ENCODE measurements around the gene ZC3H6. TPM values are rescaled to one million over a fixed set of nuclear protein-coding genes. Genes with fewer than 3 reads are reported as not detected.

ZC3H6 gene
- total RNA-seq, 2 donors from 2014 or later = 12.7 to 16.9 TPM

DNA sequence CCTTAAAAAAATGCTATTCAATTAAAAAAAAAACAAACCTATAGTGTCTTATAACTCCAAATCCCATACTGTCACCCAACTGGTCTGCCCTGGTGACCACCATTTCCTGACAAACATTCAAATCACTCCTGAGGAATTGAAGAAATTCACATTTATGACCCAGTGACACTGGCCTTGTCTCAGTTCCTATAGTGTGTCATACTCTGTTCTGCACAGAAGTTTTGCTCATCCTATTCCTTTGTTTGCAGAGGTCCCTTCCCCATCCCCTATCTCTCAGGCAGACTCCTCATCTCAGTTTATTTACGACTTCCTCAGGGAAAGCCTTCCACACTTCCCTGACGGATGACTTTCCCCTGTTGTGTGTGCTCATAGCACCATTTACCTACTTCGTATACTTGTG, 14.7 kb downstream of the ZC3H6 start:
- Histone ChIP-seq H3K36me3 (no peaks in the 10 kb centered on the region), H3K27me3 (no peaks in the 10 kb centered on the region), H3K4me3 (no peak overlapping the region), H3K27ac (no peak overlapping the region), H3K4me1 (no peaks in the 10 kb centered on the region), H3K9me3 (no peaks in the 10 kb centered on the region)
- TF ChIP-seq, protein P1, sequence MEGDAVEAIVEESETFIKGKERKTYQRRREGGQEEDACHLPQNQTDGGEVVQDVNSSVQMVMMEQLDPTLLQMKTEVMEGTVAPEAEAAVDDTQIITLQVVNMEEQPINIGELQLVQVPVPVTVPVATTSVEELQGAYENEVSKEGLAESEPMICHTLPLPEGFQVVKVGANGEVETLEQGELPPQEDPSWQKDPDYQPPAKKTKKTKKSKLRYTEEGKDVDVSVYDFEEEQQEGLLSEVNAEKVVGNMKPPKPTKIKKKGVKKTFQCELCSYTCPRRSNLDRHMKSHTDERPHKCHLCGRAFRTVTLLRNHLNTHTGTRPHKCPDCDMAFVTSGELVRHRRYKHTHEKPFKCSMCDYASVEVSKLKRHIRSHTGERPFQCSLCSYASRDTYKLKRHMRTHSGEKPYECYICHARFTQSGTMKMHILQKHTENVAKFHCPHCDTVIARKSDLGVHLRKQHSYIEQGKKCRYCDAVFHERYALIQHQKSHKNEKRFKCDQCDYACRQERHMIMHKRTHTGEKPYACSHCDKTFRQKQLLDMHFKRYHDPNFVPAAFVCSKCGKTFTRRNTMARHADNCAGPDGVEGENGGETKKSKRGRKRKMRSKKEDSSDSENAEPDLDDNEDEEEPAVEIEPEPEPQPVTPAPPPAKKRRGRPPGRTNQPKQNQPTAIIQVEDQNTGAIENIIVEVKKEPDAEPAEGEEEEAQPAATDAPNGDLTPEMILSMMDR (IDR thresholded peaks at IDR 0.05) = no peak
- DNase-seq (ENCODE audit: low spot score) = no peak

DNA sequence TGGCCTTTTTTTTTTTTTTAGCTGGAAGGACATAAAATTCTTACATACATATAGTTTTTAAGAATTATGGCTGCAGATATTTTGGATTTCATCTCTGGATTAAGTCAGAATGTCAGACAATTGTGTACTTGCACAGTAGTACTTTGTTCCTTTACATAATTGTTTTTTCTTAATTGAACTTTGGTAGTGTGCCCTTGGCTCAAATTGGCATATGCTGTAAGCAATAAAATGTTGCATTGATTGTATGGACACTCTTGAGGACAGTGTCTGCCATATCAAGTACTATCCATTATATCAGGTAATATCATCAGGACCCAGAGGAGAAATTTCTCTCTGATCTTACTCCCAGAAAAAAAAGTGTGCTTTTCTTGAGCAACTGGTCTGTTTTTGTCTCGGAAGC, 15.3 kb downstream of the ZC3H6 start:
- no peak overlapping the region for H3K27ac ChIP-seq

DNA sequence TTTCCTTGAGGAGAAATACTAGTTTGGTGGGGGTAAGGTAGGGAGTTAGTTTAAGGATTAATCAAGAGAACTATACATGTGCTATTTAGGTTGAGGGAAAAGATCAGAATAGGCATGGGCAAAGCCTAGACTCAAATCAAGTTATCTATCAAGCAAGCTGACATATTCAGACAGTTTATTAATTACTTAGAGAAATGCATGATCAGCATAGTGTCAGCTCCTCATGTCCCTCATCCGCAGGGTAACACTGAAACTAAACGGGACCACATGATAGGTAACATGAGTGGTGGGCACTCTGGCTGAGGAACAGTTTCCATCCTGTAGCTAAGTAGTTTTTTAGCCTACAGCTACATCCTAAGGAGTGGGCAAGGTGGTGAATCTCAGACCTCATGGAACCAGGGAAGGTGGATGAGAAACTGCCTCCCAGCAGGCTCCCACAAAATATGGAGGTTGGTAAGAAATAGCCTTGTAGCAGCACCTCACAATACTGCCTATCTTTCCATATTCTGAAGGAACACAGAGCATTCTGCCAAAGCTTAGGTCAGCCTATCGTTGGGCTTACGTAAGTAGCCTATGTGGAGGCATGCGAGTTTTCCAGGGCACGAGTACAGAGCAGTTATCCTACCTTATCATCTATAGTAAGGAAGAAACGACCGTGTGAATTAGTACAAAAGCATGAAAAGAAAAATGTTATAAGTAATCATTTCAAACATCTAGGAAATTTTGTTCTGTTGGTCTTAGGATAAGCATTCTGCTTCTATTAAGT, 18.4 kb downstream of the ZC3H6 start:
- H3K27ac ChIP-seq = no peak overlapping the region
- no peak overlapping the region for H3K4me3 ChIP-seq
- TF ChIP-seq, protein P1 (IDR thresholded peaks at IDR 0.05) = no peak
- H3K27me3 ChIP-seq = no peaks in the 10 kb centered on the region
- no peaks in the 10 kb centered on the region for H3K36me3 ChIP-seq
- no peaks in the 10 kb centered on the region for H3K9me3 ChIP-seq
- DNase-seq (ENCODE audit: low spot score) = no peak
- no peaks in the 10 kb centered on the region for H3K4me1 ChIP-seq

More for the DNA sequence above, 15.3 kb downstream of the ZC3H6 start:
- H3K4me1 ChIP-seq = no peaks in the 10 kb centered on the region
- TF ChIP-seq, protein P1 (IDR thresholded peaks at IDR 0.05) = no peak
- DNase-seq (ENCODE audit: low spot score) = no peak
- no peaks in the 10 kb centered on the region for H3K27me3 ChIP-seq
- H3K36me3 ChIP-seq = no peaks in the 10 kb centered on the region
- no peak overlapping the region for H3K4me3 ChIP-seq
- no peaks in the 10 kb centered on the region for H3K9me3 ChIP-seq

DNA sequence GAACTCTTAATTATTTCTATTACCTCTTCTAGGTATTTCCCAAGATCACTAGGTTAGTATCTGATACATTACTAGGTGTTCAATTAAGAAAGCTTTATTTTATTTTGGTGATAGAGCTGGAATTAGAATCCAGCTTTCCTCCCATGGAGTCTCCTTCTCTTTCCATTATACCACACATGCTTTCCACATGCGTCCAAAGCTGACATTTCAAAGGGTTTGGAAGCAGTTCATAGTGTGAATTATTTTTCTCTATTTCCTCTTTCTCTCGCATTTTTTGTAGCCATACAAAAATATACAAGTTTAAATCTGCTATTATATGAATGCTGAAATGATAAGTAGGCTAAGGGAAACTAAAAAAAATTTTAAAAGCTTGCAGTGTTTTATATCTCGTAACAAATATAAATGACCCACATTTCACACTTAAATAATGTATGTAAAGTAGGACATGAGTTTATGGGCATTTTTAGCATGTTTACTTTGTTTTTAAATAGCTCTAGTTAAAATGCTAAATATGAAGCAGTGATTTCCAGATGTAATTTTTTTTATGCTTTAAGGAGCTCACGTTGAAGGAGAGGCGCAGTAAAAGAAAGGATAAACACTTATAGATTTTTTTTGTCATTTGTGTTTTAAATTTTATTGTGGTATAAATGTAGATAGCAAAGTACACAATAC, 20.1 kb downstream of the ZC3H6 start:
- no peaks in the 10 kb centered on the region for H3K27me3 ChIP-seq
- H3K36me3 ChIP-seq = no peaks in the 10 kb centered on the region
- TF ChIP-seq, protein P1 (IDR thresholded peaks at IDR 0.05) = no peak
- DNase-seq (ENCODE audit: low spot score) = no peak
- no peaks in the 10 kb centered on the region for H3K9me3 ChIP-seq
- H3K4me1 ChIP-seq = peaks cover 0 to 3% of the 10 kb centered on the region in 2 donors
- no peak overlapping the region for H3K4me3 ChIP-seq
- no peak overlapping the region for H3K27ac ChIP-seq

DNA sequence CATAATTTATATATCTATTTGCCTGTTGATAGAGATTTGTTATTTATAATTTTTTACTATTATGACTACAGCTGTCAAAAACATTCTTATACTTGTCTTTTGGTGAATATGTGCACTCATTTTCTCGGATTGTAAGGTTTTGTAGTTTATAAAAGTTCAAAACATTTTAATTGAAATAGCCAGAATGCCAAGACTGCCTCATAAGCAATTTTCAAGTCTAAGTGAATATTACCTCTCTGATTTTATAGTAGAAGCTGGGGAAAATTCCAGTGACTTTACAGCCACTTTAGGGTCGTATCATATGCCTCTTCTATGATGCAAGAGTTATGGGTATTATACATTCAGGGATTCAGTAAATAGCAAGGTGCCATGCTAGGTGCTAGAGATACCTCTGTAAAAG, 21.0 kb downstream of the ZC3H6 start:
- Histone ChIP-seq H3K27ac (no peak overlapping the region), H3K9me3 (no peaks in the 10 kb centered on the region), H3K4me1 (peaks cover 0 to 8% of the 10 kb centered on the region in 2 donors), H3K27me3 (no peaks in the 10 kb centered on the region), H3K4me3 (no peak overlapping the region), H3K36me3 (no peaks in the 10 kb centered on the region)
- no peak for DNase-seq (ENCODE audit: low spot score)
- TF ChIP-seq, protein P1 (IDR thresholded peaks at IDR 0.05) = no peak

Measured in right atrium auricular region (tissue), 2 donors.